Measurements from ENCODE around the gene HIRA. TPM values are rescaled to one million over a fixed set of nuclear protein-coding genes. Genes with fewer than 3 reads are reported as not detected.

HIRA gene
- total and polyA plus RNA-seq, 2 of the 8 experiments (the other 6 are each of a cell fraction or from before 2014, with no cell fraction given), result 34.9 to 67.2 TPM

GRCh38 chr22:19410941-19411689, 20.4 kb downstream of the HIRA start:
- FAIRE-seq (no peak), DNase-seq (ENCODE audit: low read depth in 1 of 2, low spot score in 2 of 2) (no peak)
- peaks cover 7 to 28% (median 18%) of the 10 kb centered on the region in 4 experiments; a peak in 7 of 8 replicates for H3K36me3 ChIP-seq (ENCODE audit: control insufficient read depth in 2 of 4, insufficient read depth in 4 of 4, low read length in 3 of 4)
- H3K9me3 ChIP-seq (ENCODE audit: insufficient read depth in 2 of 2, low read depth in 1 of 2, low read length in 1 of 2), result no peaks in the 10 kb centered on the region
- H3K27ac ChIP-seq (ENCODE audit: low read depth, low read length), result no peak overlapping the region
- WGBS, 2 experiments (ENCODE audit: extremely low coverage in 1 of 2, insufficient coverage in 1 of 2, insufficient read length in 1 of 2, insufficient replicate concordance in 2 of 2, low coverage in 1 of 2, low lambda C conversion rate in 2 of 2, missing lambda C conversion rate in 1 of 2), result 94% methylated on average over 6 of the region's 6 CpGs; no CpG with 5 or more reads in 1 of the 2 experiments
- H3K4me3 ChIP-seq (ENCODE audit: extremely low read depth in 1 of 4, insufficient read depth in 2 of 4, low read depth in 3 of 4, low read length in 4 of 4), result no peak overlapping the region
- no peak overlapping the region for H3K56ac ChIP-seq (replicated peaks; ENCODE audit: insufficient read length, low read depth, low read length)
- H2BK20ac ChIP-seq (ENCODE audit: low read length), result no peak overlapping the region
- H4K91ac ChIP-seq (replicated peaks; ENCODE audit: insufficient read length, low read length), result no peak overlapping the region
- H4K8ac ChIP-seq (ENCODE audit: extremely low read depth, insufficient read depth, low read length), result 0 out of 2 replicates have a peak overlapping the region, but pooled peaks have one; percentile 29
- no peak overlapping the region for H3K4me2 ChIP-seq (ENCODE audit: insufficient read depth in 1 of 2, low read depth in 2 of 2, low read length in 2 of 2)
- no peaks in the 10 kb centered on the region; a peak in 1 of 7 replicates for H3K4me1 ChIP-seq (replicated peaks in 1 of 4; ENCODE audit: control insufficient read depth in 3 of 4, insufficient read depth in 4 of 4, low read length in 3 of 4)
- no peaks in the 10 kb centered on the region for H3K23me2 ChIP-seq (ENCODE audit: low read depth, low read length)
- no peak overlapping the region for H4K5ac ChIP-seq (ENCODE audit: insufficient read length, low read depth, low read length)
- no peak overlapping the region for H2BK5ac ChIP-seq (ENCODE audit: low read depth, low read length)
- no peak overlapping the region for H3K4ac ChIP-seq (replicated peaks; ENCODE audit: insufficient read length, low read depth, low read length)
- H3K9ac ChIP-seq (replicated peaks in 1 of 4; ENCODE audit: extremely low read depth in 1 of 4, low read depth in 3 of 4, low read length in 3 of 4), result no peak overlapping the region
- no peak overlapping the region for H2BK15ac ChIP-seq (ENCODE audit: low read length)
- H3K79me2 ChIP-seq (ENCODE audit: control insufficient read depth in 1 of 2, insufficient read depth in 2 of 2, low read length in 2 of 2), result peaks cover 10 to 54% of the 10 kb centered on the region in 2 experiments
- peaks cover 20% of the 10 kb centered on the region for H3K79me1 ChIP-seq (ENCODE audit: low read depth, low read length)
- no peak overlapping the region for H2AFZ ChIP-seq (ENCODE audit: low read length)
- CTCF ChIA-PET (ENCODE audit: partially characterized antibody), result interaction anchor here (0.9 to 1.2 kb wide), 2 partner anchors 9 to 19 kb away, joined by 4 to 6 read pairs; no protein-coding TSS in a partner anchor
- no peak overlapping the region for H3K14ac ChIP-seq (ENCODE audit: insufficient read length)
- H2BK12ac ChIP-seq (ENCODE audit: low read depth, low read length), result no peak overlapping the region
- no peak overlapping the region for H2AK5ac ChIP-seq (ENCODE audit: low read depth, low read length)
- H2BK120ac ChIP-seq (replicated peaks; ENCODE audit: low read depth, low read length), result no peak overlapping the region
- H3K27me3 ChIP-seq (replicated peaks in 1 of 4; ENCODE audit: control insufficient read depth in 3 of 4, extremely low read depth in 1 of 4, insufficient read depth in 3 of 4, low read length in 3 of 4), result no peaks in the 10 kb centered on the region
- H4K20me1 ChIP-seq (replicated peaks in 1 of 2; ENCODE audit: control insufficient read depth in 1 of 2, insufficient read depth in 2 of 2, low read length in 2 of 2), result peaks cover 13 to 24% of the 10 kb centered on the region in 2 experiments
- no peak overlapping the region for H3K23ac ChIP-seq (ENCODE audit: insufficient read length)
- POLR2A ChIA-PET (ENCODE audit: partially characterized antibody), result interaction anchor here (1.0 to 3.3 kb wide), 3 partner anchors 11 to 17 kb away, joined by 3 to 14 read pairs (median 3); no protein-coding TSS in a partner anchor
- H3K18ac ChIP-seq (ENCODE audit: extremely low read depth, low read length), result no peak overlapping the region
- TF ChIP-seq, protein P1, sequence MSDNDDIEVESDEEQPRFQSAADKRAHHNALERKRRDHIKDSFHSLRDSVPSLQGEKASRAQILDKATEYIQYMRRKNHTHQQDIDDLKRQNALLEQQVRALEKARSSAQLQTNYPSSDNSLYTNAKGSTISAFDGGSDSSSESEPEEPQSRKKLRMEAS (IDR thresholded peaks at IDR 0.05), result no peak
- TF ChIP-seq TAF7 (optimal IDR thresholded peaks at IDR 0.05; ENCODE audit: borderline replicate concordance, low read depth, low read length), result no peak
- TF ChIP-seq CTCF (IDR thresholded peaks at IDR 0.05; ENCODE audit: control extremely low read depth in 1 of 3, insufficient read depth in 1 of 3, low read depth in 1 of 3, low read length in 3 of 3), result no peak
- no peak for TF ChIP-seq RXRA (IDR thresholded peaks at IDR 0.05; ENCODE audit: insufficient read depth, low read depth, low read length)
- TF ChIP-seq, protein P2, sequence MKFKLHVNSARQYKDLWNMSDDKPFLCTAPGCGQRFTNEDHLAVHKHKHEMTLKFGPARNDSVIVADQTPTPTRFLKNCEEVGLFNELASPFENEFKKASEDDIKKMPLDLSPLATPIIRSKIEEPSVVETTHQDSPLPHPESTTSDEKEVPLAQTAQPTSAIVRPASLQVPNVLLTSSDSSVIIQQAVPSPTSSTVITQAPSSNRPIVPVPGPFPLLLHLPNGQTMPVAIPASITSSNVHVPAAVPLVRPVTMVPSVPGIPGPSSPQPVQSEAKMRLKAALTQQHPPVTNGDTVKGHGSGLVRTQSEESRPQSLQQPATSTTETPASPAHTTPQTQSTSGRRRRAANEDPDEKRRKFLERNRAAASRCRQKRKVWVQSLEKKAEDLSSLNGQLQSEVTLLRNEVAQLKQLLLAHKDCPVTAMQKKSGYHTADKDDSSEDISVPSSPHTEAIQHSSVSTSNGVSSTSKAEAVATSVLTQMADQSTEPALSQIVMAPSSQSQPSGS (IDR thresholded peaks at IDR 0.05; ENCODE audit: low read length), result no peak
- TF ChIP-seq KDM5A (IDR thresholded peaks at IDR 0.05; ENCODE audit: low read length), result no peak
- TF ChIP-seq KDM4A (IDR thresholded peaks at IDR 0.05; ENCODE audit: low read depth, low read length, severe bottlenecking), result no peak
